ENCODE data around the gene ROR2. TPM values are rescaled to one million over a fixed set of nuclear protein-coding genes. Genes with fewer than 3 reads are reported as not detected.

ROR2 gene
- polyA plus RNA-seq, 1 experiment, result 9.7 TPM

GRCh38 chr9:91733006-91733624 lies 216.9 kb downstream of the ROR2 start:
- no peak overlapping the region for H3K27ac ChIP-seq (ENCODE audit: low read depth, low read length)
- ChIA-PET CTCF (interaction anchor here (0.6 to 1.9 kb wide), 6 partner anchors 10 to 375 kb away, joined by 3 to 6 read pairs (median 4); no protein-coding TSS in a partner anchor), POLR2A (no interaction called here)

GRCh38 chr9:91732187-91733005 lies 217.6 kb downstream of the ROR2 start:
- ChIA-PET POLR2A (no interaction called here), CTCF (interaction anchor here (0.6 kb wide), 1 partner anchor 44 kb away, joined by 3 read pairs; no protein-coding TSS in a partner anchor)
- no peak for TF ChIP-seq CTCF (IDR thresholded peaks at IDR 0.05; ENCODE audit: low read depth, low read length)
- no peak overlapping the region for H3K4me3 ChIP-seq (ENCODE audit: low read depth, low read length)
- no peaks in the 10 kb centered on the region for H3K27me3 ChIP-seq (ENCODE audit: control insufficient read depth, insufficient read depth, low read length)
- H3K9me3 ChIP-seq (ENCODE audit: control insufficient read depth, insufficient read depth, low read length), result no peaks in the 10 kb centered on the region; the same call in 1 of the 2 replicates
- DNase-seq (ENCODE audit: low read depth, low spot score), result no peak
- no peak overlapping the region for H3K27ac ChIP-seq (ENCODE audit: low read depth, low read length)

More at GRCh38 chr9:91733006-91733624, 216.9 kb downstream of the ROR2 start:
- Histone ChIP-seq H3K9me3 (ENCODE audit: control insufficient read depth, insufficient read depth, low read length) (no peaks in the 10 kb centered on the region; the same call in 1 of the 2 replicates), H3K4me3 (ENCODE audit: low read depth, low read length) (no peak overlapping the region), H3K27me3 (ENCODE audit: control insufficient read depth, insufficient read depth, low read length) (no peaks in the 10 kb centered on the region)
- DNase-seq (ENCODE audit: low read depth, low spot score), result no peak
- no peak for TF ChIP-seq CTCF (IDR thresholded peaks at IDR 0.05; ENCODE audit: low read depth, low read length)

- no peak overlapping the region for H3K27ac ChIP-seq (ENCODE audit: low read depth, low read length)
- no peak for TF ChIP-seq CTCF (IDR thresholded peaks at IDR 0.05; ENCODE audit: low read depth, low read length)
- H3K4me3 ChIP-seq (ENCODE audit: low read depth, low read length), result no peak overlapping the region
- DNase-seq (ENCODE audit: low read depth, low spot score), result no peak
- H3K9me3 ChIP-seq (ENCODE audit: control insufficient read depth, insufficient read depth, low read length), result no peaks in the 10 kb centered on the region; the same call in 1 of the 2 replicates
- ChIA-PET POLR2A (no interaction called here), CTCF (no interaction called here)
- H3K27me3 ChIP-seq (ENCODE audit: control insufficient read depth, insufficient read depth, low read length), result no peaks in the 10 kb centered on the region
These were observed 219.2 kb downstream of the ROR2 start for GRCh38 chr9:91730806-91731205.

GRCh38 chr9:91729558-91729842 lies 220.5 kb downstream of the ROR2 start:
- H3K27me3 ChIP-seq (ENCODE audit: control insufficient read depth, insufficient read depth, low read length), result no peaks in the 10 kb centered on the region
- TF ChIP-seq CTCF (IDR thresholded peaks at IDR 0.05; ENCODE audit: low read depth, low read length), result no peak
- POLR2A ChIA-PET, result no interaction called here
- no peak overlapping the region for H3K4me3 ChIP-seq (ENCODE audit: low read depth, low read length)
- no peaks in the 10 kb centered on the region; the same call in 1 of the 2 replicates for H3K9me3 ChIP-seq (ENCODE audit: control insufficient read depth, insufficient read depth, low read length)
- CTCF ChIA-PET, result interaction anchor here (1.0 to 1.3 kb wide), 3 partner anchors 296 to 814 kb away, joined by 3 to 6 read pairs (median 3); no protein-coding TSS in a partner anchor
- DNase-seq (ENCODE audit: low read depth, low spot score), result no peak
- H3K27ac ChIP-seq (ENCODE audit: low read depth, low read length), result peak overlapping the region; percentile 21

- CTCF ChIA-PET, result interaction anchor here (0.6 to 1.7 kb wide), 15 partner anchors 9 to 813 kb away, joined by 3 to 20 read pairs (median 7); no protein-coding TSS in a partner anchor
- H3K27me3 ChIP-seq (ENCODE audit: control insufficient read depth, insufficient read depth, low read length), result no peaks in the 10 kb centered on the region
- no peak for TF ChIP-seq CTCF (IDR thresholded peaks at IDR 0.05; ENCODE audit: low read depth, low read length)
- DNase-seq (ENCODE audit: low read depth, low spot score), result no peak
- no peak overlapping the region for H3K27ac ChIP-seq (ENCODE audit: low read depth, low read length)
- POLR2A ChIA-PET, result no interaction called here
- H3K4me3 ChIP-seq (ENCODE audit: low read depth, low read length), result no peak overlapping the region
- H3K9me3 ChIP-seq (ENCODE audit: control insufficient read depth, insufficient read depth, low read length), result no peaks in the 10 kb centered on the region; the same call in 1 of the 2 replicates
These were observed 222.1 kb downstream of the ROR2 start for GRCh38 chr9:91727972-91728371.

All from AG04450 (cell line).